HEK293 (cell line): ENCODE results near the gene TOR2A.

Experiments
- ZNF341 ChIP-seq: fragments of 450-650 bp; formaldehyde crosslinking; IDR thresholded peaks from 2 replicates; pipeline ENCODE4; 2016; ENCODE audit warnings: low read depth, missing biosample characterization, missing genetic modification characterization
- ZNF654 ChIP-seq: fragments of 450-650 bp; formaldehyde crosslinking; IDR thresholded peaks from 2 replicates; pipeline ENCODE4 v1.5.1; 2016; ENCODE audit warnings: low read depth, missing biosample characterization, missing genetic modification characterization
- TF ChIP-seq, protein P1 (sequence below): fragments of 450-650 bp; formaldehyde crosslinking; IDR thresholded peaks from 2 replicates; pipeline ENCODE4 v1.5.1; 2016; ENCODE audit warnings: missing biosample characterization, missing genetic modification characterization
- TF ChIP-seq, protein P2 (sequence below): fragments of 450-650 bp; formaldehyde crosslinking; IDR thresholded peaks from 2 replicates; pipeline ENCODE4 v1.5.1; 2016; ENCODE audit warnings: missing biosample characterization, missing genetic modification characterization
- TF ChIP-seq, protein P3 (sequence below): fragments of 450-650 bp; formaldehyde crosslinking; IDR thresholded peaks from 2 replicates; pipeline ENCODE4 v1.5.1; 2016; ENCODE audit warnings: missing biosample characterization, missing genetic modification characterization

DNA sequence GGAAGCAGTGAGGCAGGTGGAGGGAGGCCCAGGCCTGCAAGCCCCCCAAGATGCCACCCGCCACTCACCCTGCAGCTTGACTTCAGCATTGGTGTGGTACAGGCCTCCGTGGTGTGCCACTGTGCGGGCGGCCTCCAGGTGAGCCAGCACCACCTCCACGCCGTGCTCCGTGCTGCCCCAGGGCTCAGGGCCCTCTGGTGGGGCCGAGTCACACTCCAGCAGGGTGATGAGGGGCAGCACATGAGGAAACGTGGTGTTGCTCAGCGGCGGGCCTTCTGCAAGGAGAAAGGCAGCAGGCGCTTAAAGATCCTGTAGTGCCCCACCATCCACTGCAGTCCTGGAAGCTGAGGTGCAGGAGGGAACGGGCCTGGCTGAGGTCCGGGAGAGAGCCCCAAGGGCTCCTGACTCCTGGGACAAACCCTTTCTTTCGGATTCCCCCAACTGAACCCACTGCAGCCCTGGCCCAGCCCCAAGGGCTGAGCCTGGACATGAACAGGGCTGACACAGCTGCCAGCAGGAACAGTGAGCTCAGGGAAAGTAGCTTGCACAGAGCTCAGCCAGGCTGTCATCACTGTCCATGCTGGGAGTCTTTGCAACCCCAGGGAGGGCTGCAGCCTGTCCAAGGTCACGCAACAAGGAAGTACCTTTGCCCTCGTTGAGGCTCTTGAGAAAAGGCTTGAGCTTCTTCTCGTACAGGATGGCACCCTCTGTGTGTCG, 4.7 kb upstream of the TOR2A start:
- TF ChIP-seq, protein P1, sequence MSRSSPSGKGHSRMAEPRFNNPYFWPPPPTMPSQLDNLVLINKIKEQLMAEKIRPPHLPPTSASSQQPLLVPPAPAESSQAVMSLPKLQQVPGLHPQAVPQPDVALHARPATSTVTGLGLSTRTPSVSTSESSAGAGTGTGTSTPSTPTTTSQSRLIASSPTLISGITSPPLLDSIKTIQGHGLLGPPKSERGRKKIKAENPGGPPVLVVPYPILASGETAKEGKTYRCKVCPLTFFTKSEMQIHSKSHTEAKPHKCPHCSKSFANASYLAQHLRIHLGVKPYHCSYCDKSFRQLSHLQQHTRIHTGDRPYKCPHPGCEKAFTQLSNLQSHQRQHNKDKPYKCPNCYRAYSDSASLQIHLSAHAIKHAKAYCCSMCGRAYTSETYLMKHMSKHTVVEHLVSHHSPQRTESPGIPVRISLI (tag by site-specific recombination), result no peak
- TF ChIP-seq ZNF654 (tag by site-specific recombination), result no peak
- no peak for TF ChIP-seq ZNF341
- TF ChIP-seq, protein P2, sequence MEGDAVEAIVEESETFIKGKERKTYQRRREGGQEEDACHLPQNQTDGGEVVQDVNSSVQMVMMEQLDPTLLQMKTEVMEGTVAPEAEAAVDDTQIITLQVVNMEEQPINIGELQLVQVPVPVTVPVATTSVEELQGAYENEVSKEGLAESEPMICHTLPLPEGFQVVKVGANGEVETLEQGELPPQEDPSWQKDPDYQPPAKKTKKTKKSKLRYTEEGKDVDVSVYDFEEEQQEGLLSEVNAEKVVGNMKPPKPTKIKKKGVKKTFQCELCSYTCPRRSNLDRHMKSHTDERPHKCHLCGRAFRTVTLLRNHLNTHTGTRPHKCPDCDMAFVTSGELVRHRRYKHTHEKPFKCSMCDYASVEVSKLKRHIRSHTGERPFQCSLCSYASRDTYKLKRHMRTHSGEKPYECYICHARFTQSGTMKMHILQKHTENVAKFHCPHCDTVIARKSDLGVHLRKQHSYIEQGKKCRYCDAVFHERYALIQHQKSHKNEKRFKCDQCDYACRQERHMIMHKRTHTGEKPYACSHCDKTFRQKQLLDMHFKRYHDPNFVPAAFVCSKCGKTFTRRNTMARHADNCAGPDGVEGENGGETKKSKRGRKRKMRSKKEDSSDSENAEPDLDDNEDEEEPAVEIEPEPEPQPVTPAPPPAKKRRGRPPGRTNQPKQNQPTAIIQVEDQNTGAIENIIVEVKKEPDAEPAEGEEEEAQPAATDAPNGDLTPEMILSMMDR, result no peak
- TF ChIP-seq, protein P3, sequence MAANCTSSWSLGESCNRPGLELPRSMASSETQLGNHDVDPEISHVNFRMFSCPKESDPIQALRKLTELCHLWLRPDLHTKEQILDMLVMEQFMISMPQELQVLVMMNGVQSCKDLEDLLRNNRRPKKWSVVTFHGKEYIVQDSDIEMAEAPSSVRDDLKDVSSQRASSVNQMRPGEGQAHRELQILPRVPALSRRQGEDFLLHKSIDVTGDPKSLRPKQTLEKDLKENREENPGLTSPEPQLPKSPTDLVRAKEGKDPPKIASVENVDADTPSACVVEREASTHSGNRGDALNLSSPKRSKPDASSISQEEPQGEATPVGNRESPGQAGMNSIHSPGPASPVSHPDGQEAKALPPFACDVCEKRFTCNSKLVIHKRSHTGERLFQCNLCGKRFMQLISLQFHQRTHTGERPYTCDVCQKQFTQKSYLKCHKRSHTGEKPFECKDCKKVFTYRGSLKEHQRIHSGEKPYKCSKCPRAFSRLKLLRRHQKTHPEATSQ (tag by site-specific recombination), result no peak
